Panc1 (cell line): ENCODE measurements around the gene NUDT15.

Experiments used
- CTCF ChIP-seq: fragments of 450-650 bp; IDR thresholded peaks from 2 replicates; pipeline ENCODE4 v1.5.1; 2017; ENCODE audit warnings: mild to moderate bottlenecking
- POLR2AphosphoS5 ChIP-seq: IDR thresholded peaks from 2 replicates; pipeline ENCODE4 v1.6.1; 2012; ENCODE audit warnings: mild to moderate bottlenecking, low read depth, low read length, moderate library complexity
- REST ChIP-seq, 2 experiments: IDR thresholded peaks; 2 replicates each; pipeline ENCODE4 v1.6.1; 2011 to 2012; ENCODE audit warnings: low read depth in 2 of 2, control low read depth in 1 of 2, low read length in 1 of 2, mild to moderate bottlenecking in 1 of 2, moderate library complexity in 1 of 2; ENCODE audit not compliant: insufficient read depth in 1 of 2
- SIN3A ChIP-seq: IDR thresholded peaks from 2 replicates; pipeline ENCODE4 v1.6.1; 2012; ENCODE audit warnings: low read depth, mild to moderate bottlenecking, low read length, moderate library complexity, borderline replicate concordance; ENCODE audit not compliant: insufficient read depth

- TF ChIP-seq POLR2AphosphoS5, result no peak
- TF ChIP-seq CTCF, result no peak
- no peak for TF ChIP-seq REST (IDR thresholded peaks at IDR 0.05; ENCODE audit: insufficient read depth in 1 of 2, low read depth in 2 of 2, low read length in 1 of 2)
- TF ChIP-seq SIN3A, result no peak
Measured at GRCh38 chr13:48038761-48039160, 1.2 kb downstream of the NUDT15 start.
